SK-N-MC (cell line): ENCODE results near the gene FUCA1.

Source experiments
- EZH2 ChIP-seq: fragments of 200-600 bp; sonication (generic); IDR thresholded peaks from one replicate; pipeline ENCODE4 v1.6.1; 2017; ENCODE audit warnings: antibody characterized with exemption
- FOXP2 ChIP-seq: optimal IDR thresholded peaks from 2 replicates; pipeline ENCODE3; 2011; ENCODE audit warnings: mild to moderate bottlenecking, moderate library complexity; ENCODE audit not compliant: insufficient read depth; ENCODE audit errors: extremely low read length, control extremely low read depth
- POLR2AphosphoS5 ChIP-seq: IDR thresholded peaks from 2 replicates; pipeline ENCODE4 v1.6.1; 2012; ENCODE audit warnings: mild to moderate bottlenecking, low read depth, low read length, borderline replicate concordance

DNA sequence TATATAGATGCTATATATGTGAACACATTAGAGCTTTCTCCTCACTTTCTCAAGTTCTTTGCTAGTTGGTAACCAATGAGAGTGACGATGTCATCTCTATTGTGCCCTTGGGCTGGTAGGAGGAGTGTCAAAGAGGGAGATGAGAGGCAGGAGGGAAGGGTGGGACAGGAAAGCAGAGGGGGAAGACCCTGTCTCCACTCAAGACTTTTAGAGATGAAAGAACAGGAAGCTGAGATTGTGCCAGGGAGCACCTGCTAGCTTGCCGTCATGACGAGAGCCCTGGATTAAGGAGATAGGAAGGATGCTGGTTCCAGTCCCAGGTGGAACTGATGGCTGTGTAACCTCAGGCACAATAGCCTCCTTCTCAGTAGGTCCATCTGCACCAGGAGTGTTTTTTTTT, 28.4 kb upstream of the FUCA1 start:
- TF ChIP-seq POLR2AphosphoS5, result no peak
- TF ChIP-seq EZH2, result no peak
- no peak for TF ChIP-seq FOXP2
